Breast epithelium (tissue), 3 donors: ENCODE data around the gene DYSF.

Experiments used
- CTCF ChIP-seq, 3 donors: fragments of 450-650 bp; IDR thresholded peaks; one replicate each; pipeline ENCODE4 v1.5.1; 2016 to 2017; ENCODE audit warnings: antibody characterized with exemption in 3 of 3, mild to moderate bottlenecking in 3 of 3, moderate library complexity in 3 of 3
- POLR2A ChIP-seq: fragments of 450-650 bp; IDR thresholded peaks from one replicate; pipeline ENCODE4 v1.6.1; 2016; ENCODE audit warnings: antibody characterized with exemption, mild to moderate bottlenecking, moderate library complexity
- POLR2AphosphoS5 ChIP-seq, 3 donors: sonication (generic); formaldehyde crosslinking; IDR thresholded peaks; one replicate each; pipeline ENCODE4 v1.6.1; 2017; ENCODE audit warnings: antibody characterized with exemption in 3 of 3

GRCh38 chr2:71423817-71424420 lies 29.4 kb upstream of the DYSF start:
- no peak for TF ChIP-seq POLR2A
- TF ChIP-seq CTCF (IDR thresholded peaks at IDR 0.05), result no peak
- TF ChIP-seq POLR2AphosphoS5 (IDR thresholded peaks at IDR 0.05), result no peak
